ENCODE measurements around the gene MGAT3.

- TF ChIP-seq HDGF (IDR thresholded peaks at IDR 0.05; ENCODE audit: borderline replicate concordance) (no peak), FOXK2 (IDR thresholded peaks at IDR 0.05) (no peak), SP1 (IDR thresholded peaks at IDR 0.05) (no peak), NFRKB (IDR thresholded peaks at IDR 0.05) (no peak), ARNT (IDR thresholded peaks at IDR 0.05) (no peak), FOXA1 (IDR thresholded peaks at IDR 0.05) (no peak), ZNF384 (IDR thresholded peaks at IDR 0.05) (no peak), FOXM1 (IDR thresholded peaks at IDR 0.05; ENCODE audit: borderline replicate concordance) (no peak), L3MBTL2 (conservative IDR thresholded peaks at IDR 0.05) (no peak), CTBP1 (IDR thresholded peaks at IDR 0.05; ENCODE audit: borderline replicate concordance) (no peak), TARDBP (IDR thresholded peaks at IDR 0.05) (no peak), SUZ12 (IDR thresholded peaks at IDR 0.05) (no peak), ELF4 (IDR thresholded peaks at IDR 0.05) (no peak), BHLHE40 (IDR thresholded peaks at IDR 0.05; ENCODE audit: borderline replicate concordance) (no peak)
Measured at GRCh38 chr22:39445678-39446077, 11.1 kb upstream of the MGAT3 start.
